OCI-LY1 (cell line): ENCODE measurements around the gene PPP2R2B.

Source experiments
- EZH2 ChIP-seq: fragments of 200-600 bp; sonication (generic), shearing (Covaris generic); IDR thresholded peaks from 2 replicates; pipeline ENCODE4 v1.8.0; 2017; ENCODE audit warnings: borderline replicate concordance, mixed run types, mild to moderate bottlenecking, antibody characterized with exemption, low read length, moderate library complexity, mixed read lengths
- TF ChIP-seq, protein P1 (sequence below): fragments of 200-600 bp; sonication (generic), shearing (Covaris generic); IDR thresholded peaks from 2 replicates; pipeline ENCODE4 v1.5.1; 2017; ENCODE audit warnings: mild to moderate bottlenecking, antibody characterized with exemption, low read length, moderate library complexity, mixed read lengths

DNA sequence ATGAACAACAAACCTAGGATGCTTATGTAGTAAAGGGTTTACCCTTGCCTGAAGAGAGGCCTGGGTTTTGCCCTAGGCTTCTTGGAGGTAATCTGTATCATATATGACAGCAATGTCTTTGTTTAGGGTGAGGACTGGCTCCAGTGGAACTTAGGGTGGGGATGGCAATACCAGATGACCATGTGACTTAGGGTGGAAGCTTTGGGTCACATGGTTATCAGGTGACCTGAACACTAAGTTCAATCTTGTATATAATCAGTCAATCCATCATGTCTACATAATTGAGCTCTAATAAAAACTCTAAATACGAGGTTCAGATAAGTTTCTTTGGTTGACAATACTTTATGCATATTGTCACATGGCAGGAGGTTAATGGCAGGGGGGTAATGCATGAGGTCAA is 10.6 kb upstream of the PPP2R2B start:
- TF ChIP-seq, protein P1, sequence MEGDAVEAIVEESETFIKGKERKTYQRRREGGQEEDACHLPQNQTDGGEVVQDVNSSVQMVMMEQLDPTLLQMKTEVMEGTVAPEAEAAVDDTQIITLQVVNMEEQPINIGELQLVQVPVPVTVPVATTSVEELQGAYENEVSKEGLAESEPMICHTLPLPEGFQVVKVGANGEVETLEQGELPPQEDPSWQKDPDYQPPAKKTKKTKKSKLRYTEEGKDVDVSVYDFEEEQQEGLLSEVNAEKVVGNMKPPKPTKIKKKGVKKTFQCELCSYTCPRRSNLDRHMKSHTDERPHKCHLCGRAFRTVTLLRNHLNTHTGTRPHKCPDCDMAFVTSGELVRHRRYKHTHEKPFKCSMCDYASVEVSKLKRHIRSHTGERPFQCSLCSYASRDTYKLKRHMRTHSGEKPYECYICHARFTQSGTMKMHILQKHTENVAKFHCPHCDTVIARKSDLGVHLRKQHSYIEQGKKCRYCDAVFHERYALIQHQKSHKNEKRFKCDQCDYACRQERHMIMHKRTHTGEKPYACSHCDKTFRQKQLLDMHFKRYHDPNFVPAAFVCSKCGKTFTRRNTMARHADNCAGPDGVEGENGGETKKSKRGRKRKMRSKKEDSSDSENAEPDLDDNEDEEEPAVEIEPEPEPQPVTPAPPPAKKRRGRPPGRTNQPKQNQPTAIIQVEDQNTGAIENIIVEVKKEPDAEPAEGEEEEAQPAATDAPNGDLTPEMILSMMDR, result no peak
- TF ChIP-seq EZH2, result no peak
